ENCODE results near the gene TTLL11.

Gene TTLL11

DNA sequence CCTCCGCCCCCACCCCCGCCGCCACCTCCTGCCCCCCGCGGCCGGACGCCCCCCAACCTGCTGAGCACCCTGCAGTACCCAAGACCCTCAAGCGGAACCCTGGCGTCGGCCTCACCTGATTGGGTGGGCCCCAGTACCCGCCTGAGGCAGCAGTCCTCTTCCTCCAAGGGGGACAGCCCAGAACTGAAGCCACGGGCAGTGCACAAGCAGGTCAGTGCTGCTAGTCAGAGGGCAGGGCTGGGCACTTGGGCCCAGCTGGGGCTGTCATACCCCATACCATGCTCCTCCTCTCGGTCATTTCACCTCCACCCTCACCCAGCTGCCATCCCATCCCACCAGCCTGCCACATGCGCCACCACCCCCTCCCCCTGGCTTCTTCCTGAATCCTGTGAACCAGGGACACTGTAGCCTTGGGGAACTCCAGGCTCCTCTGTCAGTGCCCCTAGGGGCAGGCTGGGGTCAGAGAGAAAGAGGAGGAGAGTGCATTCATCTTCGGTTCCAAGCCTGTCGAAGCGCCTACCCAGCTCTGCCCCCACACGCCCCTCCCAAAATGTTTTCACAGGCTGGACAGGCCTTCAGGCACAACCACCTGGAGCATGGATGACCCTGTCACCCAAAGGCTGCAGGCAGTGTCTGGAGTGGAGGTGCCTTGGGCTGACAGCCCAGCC lies 319.7 kb downstream of the TTLL11 start:
- DNase-seq (ENCODE audit: low spot score), result no peak

- no peak for DNase-seq (ENCODE audit: low spot score)
These were observed 320.4 kb downstream of the TTLL11 start for GRCh38 chr9:121772600-121773285.
